Measurements from ENCODE around the gene DLGAP1.

DNA sequence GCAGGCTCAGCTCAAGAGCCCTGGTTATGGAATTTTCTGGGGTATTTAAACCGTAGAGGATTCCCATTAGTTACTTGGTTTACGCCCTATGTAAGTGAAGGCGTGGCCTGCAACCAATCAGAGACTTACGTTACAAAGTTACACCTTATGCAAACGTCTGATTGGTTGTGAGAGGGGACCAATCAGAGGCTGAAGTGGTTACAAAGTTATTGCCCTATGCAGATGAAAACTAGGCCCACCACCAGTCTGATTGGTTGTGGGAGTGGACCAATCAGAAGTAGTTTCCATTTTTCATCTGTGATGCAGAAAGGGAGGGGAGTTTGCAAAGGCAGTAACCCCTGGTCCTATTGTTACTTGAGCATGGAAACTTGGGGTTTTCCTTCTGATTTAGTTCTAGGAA is 49.1 kb downstream of the DLGAP1 start:
- TF ChIP-seq SP1 (IDR thresholded peaks at IDR 0.05): no peak
- no peak for TF ChIP-seq ELF4 (IDR thresholded peaks at IDR 0.05)
- no peak for TF ChIP-seq FOXA1 (IDR thresholded peaks at IDR 0.05)
- TF ChIP-seq ARNT (IDR thresholded peaks at IDR 0.05): no peak
- no peak for TF ChIP-seq FOXM1 (IDR thresholded peaks at IDR 0.05; ENCODE audit: borderline replicate concordance)
- TF ChIP-seq ZNF384 (IDR thresholded peaks at IDR 0.05): no peak
- no peak for TF ChIP-seq HDGF (IDR thresholded peaks at IDR 0.05; ENCODE audit: borderline replicate concordance)
- TF ChIP-seq NFRKB (IDR thresholded peaks at IDR 0.05): no peak
- TF ChIP-seq, protein P1, sequence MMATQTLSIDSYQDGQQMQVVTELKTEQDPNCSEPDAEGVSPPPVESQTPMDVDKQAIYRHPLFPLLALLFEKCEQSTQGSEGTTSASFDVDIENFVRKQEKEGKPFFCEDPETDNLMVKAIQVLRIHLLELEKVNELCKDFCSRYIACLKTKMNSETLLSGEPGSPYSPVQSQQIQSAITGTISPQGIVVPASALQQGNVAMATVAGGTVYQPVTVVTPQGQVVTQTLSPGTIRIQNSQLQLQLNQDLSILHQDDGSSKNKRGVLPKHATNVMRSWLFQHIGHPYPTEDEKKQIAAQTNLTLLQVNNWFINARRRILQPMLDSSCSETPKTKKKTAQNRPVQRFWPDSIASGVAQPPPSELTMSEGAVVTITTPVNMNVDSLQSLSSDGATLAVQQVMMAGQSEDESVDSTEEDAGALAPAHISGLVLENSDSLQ (IDR thresholded peaks at IDR 0.05): no peak
- TF ChIP-seq CTBP1 (IDR thresholded peaks at IDR 0.05; ENCODE audit: borderline replicate concordance): no peak
